Upper lobe of left lung (tissue), 4 donors: Measurements from ENCODE around the gene MMP11.

ENCODE experiments used
- CTCF ChIP-seq, 6 experiments: fragments of 450-650 bp in 4 of 6; fragments of 200-600 bp in 2 of 6; sonication (generic) in 2 of 6; IDR thresholded peaks; one replicate each; pipeline ENCODE4 v1.5.1; 2016 to 2019; ENCODE audit warnings: antibody characterized with exemption in 6 of 6
- POLR2A ChIP-seq, 4 donors: fragments of 450-650 bp; IDR thresholded peaks; one replicate each; pipeline ENCODE4 v1.5.1; 2016 to 2017; ENCODE audit warnings: antibody characterized with exemption in 4 of 4, mild to moderate bottlenecking in 2 of 4
- POLR2AphosphoS5 ChIP-seq, 2 donors: sonication (generic); formaldehyde crosslinking; IDR thresholded peaks; one replicate each; pipeline ENCODE4 v1.5.1; 2017; ENCODE audit warnings: antibody characterized with exemption in 2 of 2

- TF ChIP-seq CTCF (IDR thresholded peaks at IDR 0.05) (no peak), POLR2AphosphoS5 (IDR thresholded peaks at IDR 0.05) (no peak), POLR2A (IDR thresholded peaks at IDR 0.05) (no peak)
Measured at GRCh38 chr22:23779731-23780130, 7.1 kb downstream of the MMP11 start.
